SW 1271 (cell line): ENCODE data around the gene LILRB2.
A peak's percentile ranks its signal among the peaks of the same experiment; 100 is the strongest.
"Not testable (repeated sequence)": the region's sequence is repeated elsewhere in the genome, so short reads cannot be mapped to it uniquely, and the experiment has no call there.

ENCODE experiments used
- DNase-seq, 2 experiments: peaks; one replicate each; lab custom pipeline; 2025; lab: John Stamatoyannopoulos, UW

Gene LILRB2

GRCh38 chr19:54271587-54271986, 9.3 kb downstream of the LILRB2 start:
- not testable (repeated sequence) for DNase-seq

- DNase-seq: no peak
Observed at GRCh38 chr19:54271106-54271505, 9.8 kb downstream of the LILRB2 start.

DNA sequence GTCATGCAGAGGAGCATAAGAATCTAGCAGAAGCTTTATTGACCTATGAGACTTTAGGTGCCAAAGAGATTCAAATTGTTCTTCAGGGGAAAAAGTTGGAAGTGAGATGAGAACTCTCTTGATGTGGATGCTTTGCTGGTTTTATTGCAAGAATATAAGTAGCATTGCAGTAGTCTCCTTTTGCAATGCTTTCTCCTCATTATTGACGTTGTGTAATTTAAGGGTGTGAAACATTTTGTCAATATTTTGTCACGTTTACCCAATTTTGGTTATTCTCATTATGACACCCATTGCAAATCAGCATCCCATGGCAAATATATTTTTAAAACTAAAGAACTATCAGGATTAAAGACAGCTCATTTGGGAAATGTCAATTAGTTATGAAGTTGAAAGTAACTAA, 12.0 kb downstream of the LILRB2 start:
- DNase-seq: no peak

DNA sequence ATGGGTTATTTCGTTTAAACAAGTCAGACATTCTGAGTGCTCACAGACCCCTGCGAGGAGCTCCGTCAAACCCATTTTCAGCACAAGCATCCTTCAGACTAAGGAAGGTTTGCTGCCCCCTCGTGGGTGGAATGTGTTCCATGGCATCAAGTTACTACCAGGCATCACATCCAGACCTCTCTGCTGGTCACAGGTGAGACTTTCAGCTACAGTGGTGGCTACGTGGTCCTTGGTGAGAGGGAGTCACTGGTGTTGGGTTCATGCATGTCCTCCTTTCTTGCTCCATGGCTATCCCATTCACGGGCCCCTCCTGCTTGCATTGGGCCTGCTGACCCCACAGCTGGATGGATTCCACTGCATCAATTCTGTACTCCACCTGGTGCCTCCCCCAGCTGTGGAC, 14.8 kb downstream of the LILRB2 start:
- DNase-seq: peak in 1 of 2 experiments; percentile 23

- no peak for DNase-seq
Observed at GRCh38 chr19:54262470-54262869, 18.4 kb downstream of the LILRB2 start.

GRCh38 chr19:54262066-54262465, 18.8 kb downstream of the LILRB2 start:
- no peak for DNase-seq

GRCh38 chr19:54257116-54257480, 23.8 kb downstream of the LILRB2 start, which contains the start of gene LILRB5:
LILRB5 (minus strand) TSS chr19:54257273; CDS start chr19:54257193, 80 bp downstream.
- DNase-seq: no peak

GRCh38 chr19:54256250-54257115, 24.4 kb downstream of the LILRB2 start:
- no peak for DNase-seq

DNA sequence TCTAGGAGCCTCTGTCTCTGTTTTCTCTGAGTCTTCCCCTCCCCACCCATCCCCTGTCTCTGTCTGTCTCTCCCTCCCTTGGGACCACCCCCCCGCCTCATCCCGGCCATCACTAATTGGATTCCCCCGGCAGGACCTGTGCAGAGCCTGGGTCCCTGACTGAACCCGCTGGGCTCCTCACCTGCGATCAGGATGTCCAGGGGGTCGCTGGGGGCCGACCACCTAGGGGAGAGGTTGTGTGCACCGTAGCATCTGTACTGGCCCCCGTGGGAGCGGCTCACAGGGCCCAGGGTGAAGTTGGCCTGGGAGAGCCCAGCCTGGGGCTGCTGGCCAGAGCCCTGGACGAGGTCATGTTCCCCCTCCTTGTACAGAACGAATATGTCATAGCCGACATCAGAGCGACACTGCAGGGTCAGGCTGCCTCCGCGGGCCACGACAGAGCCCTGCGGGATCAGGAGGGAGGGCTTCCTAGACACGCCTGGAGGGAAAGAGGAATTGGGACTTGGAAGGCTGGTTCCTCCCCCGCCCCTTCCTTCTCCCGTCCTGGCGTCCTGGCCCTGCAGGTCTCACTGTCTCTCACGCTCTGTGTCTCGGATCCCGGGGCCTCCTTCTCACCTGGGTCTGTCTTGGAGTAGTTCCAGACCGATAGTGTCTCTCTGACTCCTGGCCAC, 25.7 kb downstream of the LILRB2 start:
- no peak for DNase-seq

DNA sequence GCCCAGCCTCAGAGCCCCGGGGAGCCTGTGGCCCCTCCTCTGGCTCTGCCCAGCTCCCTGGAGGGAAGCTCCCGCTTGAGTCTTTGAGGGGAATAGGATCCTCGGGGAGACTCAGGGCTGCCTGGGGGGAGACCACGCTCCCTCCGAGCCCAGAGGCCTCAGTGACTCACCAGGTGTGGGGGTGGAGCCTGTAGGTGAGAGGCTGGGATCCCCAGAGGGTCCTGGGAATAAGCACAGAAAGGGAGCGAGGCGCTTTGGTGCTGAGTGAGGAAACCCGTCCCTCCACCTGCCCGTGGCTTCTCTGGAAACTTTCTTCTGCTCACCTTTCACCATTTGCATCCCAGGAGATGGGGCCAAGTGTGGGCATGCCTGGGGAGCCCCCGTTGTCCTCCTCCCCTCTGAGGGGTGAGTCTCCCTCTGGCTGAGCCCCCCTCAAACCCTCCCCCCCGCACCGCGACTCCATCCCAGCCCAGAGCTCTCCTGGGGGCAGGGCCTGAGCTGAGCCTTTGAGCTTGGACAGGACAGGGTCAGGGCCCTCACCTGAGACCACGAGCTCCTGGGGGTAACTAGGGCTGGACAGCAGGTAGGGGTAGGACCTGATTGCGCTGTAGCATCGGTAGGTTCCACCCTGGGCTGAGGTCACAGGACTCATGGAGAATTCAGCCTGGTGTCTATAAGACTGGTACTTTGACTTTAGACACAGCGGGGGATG, 26.6 kb downstream of the LILRB2 start:
- DNase-seq: no peak

GRCh38 chr19:54253331-54254194, 27.3 kb downstream of the LILRB2 start:
- DNase-seq: no peak

DNA sequence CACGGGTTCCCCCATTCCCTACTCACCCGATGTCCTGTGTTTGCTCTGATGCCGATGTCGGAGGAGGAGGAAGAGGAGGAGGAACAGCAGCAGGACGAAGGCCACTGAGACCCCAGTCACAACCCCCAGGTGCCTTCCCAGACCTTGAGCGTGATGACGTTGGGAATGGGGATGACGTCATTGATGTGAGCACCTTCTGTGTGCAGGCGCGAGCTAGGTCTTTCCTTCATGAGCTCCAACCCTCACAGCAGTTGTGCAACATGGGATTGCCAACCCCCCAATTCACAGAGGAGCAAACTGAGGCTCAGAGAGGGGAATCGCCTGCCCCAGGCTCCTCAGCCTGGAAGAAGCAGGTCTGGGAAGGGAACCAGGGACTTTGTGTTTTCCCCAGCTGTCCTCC, 28.1 kb downstream of the LILRB2 start:
- no peak for DNase-seq

DNA sequence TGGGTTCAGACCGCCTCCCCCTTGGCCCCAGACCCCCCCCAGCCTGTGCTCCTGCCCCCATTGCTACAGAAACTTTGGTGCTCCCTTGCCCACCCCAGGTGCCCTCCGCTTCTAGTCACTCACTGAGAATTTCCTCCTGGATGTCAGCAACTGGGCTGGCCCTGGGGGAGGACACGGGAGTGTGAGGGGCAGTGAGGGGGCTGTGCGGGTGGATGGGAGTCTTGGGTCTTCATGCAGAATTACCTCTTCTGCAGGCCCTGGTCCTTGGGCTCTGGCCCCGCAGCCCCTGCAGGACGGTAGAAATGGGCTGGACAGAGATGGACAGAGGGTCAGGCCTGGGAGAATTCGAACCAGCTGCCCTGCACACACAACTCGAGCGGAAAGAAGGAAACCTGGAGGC, 28.7 kb downstream of the LILRB2 start:
- DNase-seq: no peak

DNA sequence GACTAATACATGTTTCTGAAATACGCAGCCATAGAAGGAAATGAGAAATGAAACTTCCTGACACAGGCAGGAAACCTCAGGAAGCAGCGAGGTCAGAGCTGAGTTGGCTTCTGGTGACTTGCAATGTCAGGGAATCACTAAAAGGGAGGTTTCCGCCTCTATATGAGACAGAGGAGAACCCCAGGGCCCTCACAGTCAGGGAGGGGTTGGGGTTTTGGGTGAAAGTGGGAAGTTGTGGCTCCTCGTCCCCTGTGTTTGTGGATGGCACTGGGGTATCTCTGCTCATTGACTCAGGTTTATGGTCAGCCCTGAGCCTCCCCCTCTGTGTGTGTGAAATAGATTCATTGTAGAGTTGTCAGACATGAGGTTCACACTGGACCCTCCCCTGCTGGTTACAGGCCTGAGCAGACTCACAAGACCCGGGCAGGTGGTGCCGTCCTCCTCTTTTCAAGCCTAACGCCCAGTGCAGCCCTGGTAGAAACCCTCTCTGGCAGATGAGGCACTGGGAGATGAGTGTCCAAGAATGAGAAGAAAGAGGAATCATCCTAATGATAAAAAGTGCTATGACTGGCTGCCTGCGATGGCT, 32.8 kb downstream of the LILRB2 start:
- DNase-seq: no peak

DNA sequence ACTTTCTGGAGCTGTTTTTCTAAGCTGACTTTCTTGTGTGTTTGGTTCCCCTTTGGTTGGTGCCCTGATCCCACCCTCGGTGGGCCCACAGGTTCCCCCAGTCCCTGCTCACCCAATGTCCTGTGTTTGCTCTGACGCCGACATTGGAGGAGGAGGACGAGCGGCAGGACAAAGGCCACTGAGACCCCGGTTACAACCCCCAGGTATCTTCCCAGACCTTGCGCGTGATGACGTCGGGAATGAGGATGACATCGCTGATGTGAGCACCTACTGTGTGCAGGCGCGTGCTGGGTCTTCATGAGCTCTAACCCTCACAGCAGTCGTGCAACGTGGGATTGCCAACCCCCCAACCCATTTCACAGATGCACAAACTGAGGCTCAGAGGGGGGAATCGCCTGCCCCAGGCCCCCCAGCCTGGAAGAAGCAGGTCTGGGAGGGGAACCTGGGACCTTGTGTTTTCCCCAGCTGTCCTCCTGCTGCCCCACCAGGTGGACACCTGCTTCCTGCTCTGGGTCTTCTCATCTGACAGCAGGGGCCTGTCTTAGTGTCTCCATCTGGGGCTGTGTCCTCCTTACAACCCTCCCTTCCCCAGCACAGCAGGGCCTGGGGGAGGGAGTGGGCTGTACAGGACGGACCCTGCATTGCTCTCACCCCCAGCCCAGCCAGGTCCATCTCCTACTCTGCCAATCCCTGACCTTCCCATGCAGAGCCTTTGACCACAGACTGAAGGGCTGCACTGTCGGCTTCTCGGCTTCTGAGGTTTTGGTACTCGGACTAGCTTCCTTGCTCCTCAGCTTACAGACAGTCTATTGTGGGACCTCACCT, 33.6 kb downstream of the LILRB2 start:
- DNase-seq: no peak

DNA sequence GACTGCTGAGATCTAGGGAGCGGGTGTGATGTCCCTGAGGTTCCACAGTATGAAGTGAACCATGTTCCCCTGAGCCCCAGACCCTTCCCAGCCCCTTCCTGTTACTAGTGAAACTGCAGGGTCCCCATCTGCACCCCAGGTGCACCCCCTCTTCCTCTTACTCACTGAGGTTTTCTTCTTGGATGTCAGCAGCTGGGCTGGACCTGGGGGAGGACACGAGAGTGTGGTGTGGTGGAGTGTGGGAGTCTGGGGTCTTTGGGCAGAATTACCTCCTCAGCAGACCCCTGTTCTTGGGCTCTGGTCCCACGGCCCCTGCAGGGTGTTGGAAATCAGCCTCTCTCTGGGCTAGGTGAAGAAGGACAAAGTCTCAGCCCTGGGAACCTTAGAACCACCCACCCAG, 35.0 kb downstream of the LILRB2 start:
- no peak for DNase-seq

- not testable (repeated sequence) for DNase-seq
Observed at GRCh38 chr19:54243809-54244208, 37.1 kb downstream of the LILRB2 start.

DNA sequence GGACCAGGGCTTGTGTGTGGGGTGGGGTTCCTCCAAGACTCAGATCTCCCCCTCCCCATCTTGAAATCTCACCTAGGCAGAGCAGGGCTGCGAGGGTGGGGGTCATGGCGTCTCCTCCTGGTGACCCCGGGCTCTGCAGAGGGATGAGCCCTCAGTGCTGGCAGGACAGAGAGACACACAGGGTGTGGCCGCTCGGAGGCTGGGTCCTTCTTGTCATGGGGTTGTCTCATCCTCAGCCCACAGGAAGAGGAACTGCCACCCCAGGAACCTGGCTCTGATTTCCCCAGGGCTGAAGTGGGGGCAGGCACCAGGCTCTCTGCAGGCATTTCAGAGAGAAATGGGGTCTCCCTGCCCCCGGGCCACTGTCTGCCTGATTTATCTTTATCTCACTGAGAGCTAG, 38.3 kb downstream of the LILRB2 start, which contains the start of gene LILRA6:
Gene LILRA6 (minus strand): TSS at position 145 of the 400 bp plus-strand sequence.
- not testable (repeated sequence) for DNase-seq

DNA sequence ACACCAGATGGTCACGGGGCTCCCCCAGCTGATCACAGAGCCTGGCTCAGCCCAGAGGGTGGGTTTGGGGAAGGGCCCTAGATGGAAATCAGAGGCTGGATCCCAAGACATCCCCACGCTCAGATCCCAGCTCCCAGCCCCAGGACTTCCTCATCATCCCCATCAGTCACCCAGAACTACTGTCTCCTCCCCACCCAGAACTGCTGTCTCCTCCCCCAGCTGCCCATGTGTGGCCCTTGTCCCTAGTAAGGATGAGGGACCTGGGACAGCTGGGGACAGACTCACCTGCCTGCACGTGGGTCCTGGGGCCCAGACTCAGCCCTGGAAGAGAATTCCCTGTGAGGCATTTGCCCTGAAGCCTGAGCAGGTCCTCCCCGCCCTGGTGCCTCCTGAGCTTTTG, 38.7 kb downstream of the LILRB2 start:
- DNase-seq: not testable (repeated sequence)
